Measurements from ENCODE around the gene DDX24.

DNA sequence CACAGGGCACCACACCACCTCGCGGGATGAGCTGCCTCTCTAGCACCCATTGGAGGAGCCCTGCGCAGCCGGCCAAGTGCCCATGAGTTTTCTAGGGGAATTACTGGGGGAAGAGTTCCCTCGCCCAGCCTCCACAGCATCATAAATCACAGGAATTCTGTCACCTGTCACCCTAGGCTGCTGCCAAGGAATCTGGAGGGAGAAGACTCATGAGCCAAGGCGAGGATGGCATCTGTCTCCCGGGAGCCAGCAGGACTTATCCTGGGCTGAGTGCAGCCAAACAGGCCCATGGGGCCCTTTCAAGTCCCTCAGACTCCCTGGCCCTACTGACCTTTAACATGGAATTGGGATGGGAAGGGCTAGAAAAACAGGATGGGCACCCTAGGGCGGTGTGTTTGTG is 62.7 kb downstream of the DDX24 start:
- no peak for TF ChIP-seq RXRA (IDR thresholded peaks at IDR 0.05; ENCODE audit: insufficient read depth, low read depth, low read length)
- no peak for TF ChIP-seq ZNF274 (IDR thresholded peaks at IDR 0.05; ENCODE audit: borderline replicate concordance, extremely low read depth, low read length)
- no peak for TF ChIP-seq YY1 (IDR thresholded peaks at IDR 0.05; ENCODE audit: low read depth, low read length)
- TF ChIP-seq, protein P1, sequence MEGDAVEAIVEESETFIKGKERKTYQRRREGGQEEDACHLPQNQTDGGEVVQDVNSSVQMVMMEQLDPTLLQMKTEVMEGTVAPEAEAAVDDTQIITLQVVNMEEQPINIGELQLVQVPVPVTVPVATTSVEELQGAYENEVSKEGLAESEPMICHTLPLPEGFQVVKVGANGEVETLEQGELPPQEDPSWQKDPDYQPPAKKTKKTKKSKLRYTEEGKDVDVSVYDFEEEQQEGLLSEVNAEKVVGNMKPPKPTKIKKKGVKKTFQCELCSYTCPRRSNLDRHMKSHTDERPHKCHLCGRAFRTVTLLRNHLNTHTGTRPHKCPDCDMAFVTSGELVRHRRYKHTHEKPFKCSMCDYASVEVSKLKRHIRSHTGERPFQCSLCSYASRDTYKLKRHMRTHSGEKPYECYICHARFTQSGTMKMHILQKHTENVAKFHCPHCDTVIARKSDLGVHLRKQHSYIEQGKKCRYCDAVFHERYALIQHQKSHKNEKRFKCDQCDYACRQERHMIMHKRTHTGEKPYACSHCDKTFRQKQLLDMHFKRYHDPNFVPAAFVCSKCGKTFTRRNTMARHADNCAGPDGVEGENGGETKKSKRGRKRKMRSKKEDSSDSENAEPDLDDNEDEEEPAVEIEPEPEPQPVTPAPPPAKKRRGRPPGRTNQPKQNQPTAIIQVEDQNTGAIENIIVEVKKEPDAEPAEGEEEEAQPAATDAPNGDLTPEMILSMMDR (IDR thresholded peaks at IDR 0.05; ENCODE audit: control extremely low read depth in 1 of 3, insufficient read depth in 1 of 3, low read depth in 1 of 3, low read length in 3 of 3): no peak
- TF ChIP-seq EZH2 (IDR thresholded peaks at IDR 0.05; ENCODE audit: low read depth, low read length, severe bottlenecking): no peak
- TF ChIP-seq RAD21 (IDR thresholded peaks at IDR 0.05 in 1 of 2, conservative IDR thresholded peaks at IDR 0.05 in 1 of 2; ENCODE audit: low read depth in 2 of 2, low read length in 2 of 2): no peak
- no peak for TF ChIP-seq SP2 (IDR thresholded peaks at IDR 0.05; ENCODE audit: low read length)
- no peak for TF ChIP-seq NRF1 (IDR thresholded peaks at IDR 0.05; ENCODE audit: low read depth, low read length)
- no peak for TF ChIP-seq BRCA1 (IDR thresholded peaks at IDR 0.05; ENCODE audit: low read depth, low read length)
- TF ChIP-seq SUZ12 (IDR thresholded peaks at IDR 0.05; ENCODE audit: low read length): no peak
- TF ChIP-seq POLR2A (IDR thresholded peaks at IDR 0.05; ENCODE audit: control extremely low read depth in 1 of 2, low read depth in 2 of 2, low read length in 2 of 2): no peak
- no peak for TF ChIP-seq SIN3A (conservative IDR thresholded peaks at IDR 0.05 in 1 of 2, IDR thresholded peaks at IDR 0.05 in 1 of 2; ENCODE audit: low read depth in 1 of 2, low read length in 2 of 2)
- no peak for TF ChIP-seq GTF2F1 (IDR thresholded peaks at IDR 0.05; ENCODE audit: borderline replicate concordance, low read depth, low read length)
